Cardiac fibroblast (primary cell): ENCODE measurements around the gene NDUFA8.
A peak's percentile ranks its signal among the peaks of the same experiment; 100 is the strongest.

ENCODE experiments used
- DNase-seq, 2 donors: peaks; one replicate each; pipeline versions ENCODE4 v3.0.0 to v3.0.0-alpha.2; 2010; ENCODE audit warnings: low read depth in 2 of 2
- H3K4me3 ChIP-seq, 2 donors: replicated peaks in 1 of 2; 1 replicate in 1 of 2; 2 replicates in 1 of 2; pipeline ENCODE4 v1.5.1; 2011; ENCODE audit warnings: low read depth in 2 of 2, low read length in 2 of 2, mild to moderate bottlenecking in 2 of 2, moderate library complexity in 1 of 2
- TF ChIP-seq, protein P1 (sequence below): IDR thresholded peaks from one replicate; pipeline ENCODE4 v1.5.1; 2011; ENCODE audit warnings: low read depth, mild to moderate bottlenecking, low read length, inconsistent platforms

The NDUFA8 gene

DNA sequence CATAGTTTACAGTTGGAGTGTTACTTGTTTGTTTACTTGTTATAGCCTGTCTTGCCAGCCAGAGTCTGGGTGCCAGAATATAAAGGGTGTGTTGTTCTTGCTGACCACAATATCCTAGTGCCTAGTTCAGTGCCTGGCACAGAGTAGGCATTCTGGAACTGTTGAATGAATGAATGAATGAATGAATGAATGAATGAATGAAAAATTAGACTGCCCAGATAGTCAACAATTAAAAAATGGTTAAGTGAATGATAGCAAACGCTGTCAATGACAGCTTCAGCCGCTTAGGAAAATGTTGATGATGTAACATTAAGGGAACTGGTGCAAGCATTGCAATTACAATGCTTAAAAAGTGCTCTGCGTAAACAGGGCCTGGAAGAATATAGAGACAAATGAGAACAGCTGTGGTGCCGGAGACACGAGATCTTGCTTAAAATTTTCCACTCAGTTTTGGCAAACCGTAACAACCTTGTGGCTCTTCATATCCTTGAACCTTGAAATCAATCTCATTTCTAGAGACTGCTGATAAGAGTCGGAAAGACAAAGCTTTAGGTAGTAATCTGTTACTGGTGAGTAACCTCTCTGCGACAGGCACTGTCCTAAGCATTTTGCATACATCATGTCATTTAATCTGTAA is 61.8 kb downstream of the NDUFA8 start:
- TF ChIP-seq, protein P1, sequence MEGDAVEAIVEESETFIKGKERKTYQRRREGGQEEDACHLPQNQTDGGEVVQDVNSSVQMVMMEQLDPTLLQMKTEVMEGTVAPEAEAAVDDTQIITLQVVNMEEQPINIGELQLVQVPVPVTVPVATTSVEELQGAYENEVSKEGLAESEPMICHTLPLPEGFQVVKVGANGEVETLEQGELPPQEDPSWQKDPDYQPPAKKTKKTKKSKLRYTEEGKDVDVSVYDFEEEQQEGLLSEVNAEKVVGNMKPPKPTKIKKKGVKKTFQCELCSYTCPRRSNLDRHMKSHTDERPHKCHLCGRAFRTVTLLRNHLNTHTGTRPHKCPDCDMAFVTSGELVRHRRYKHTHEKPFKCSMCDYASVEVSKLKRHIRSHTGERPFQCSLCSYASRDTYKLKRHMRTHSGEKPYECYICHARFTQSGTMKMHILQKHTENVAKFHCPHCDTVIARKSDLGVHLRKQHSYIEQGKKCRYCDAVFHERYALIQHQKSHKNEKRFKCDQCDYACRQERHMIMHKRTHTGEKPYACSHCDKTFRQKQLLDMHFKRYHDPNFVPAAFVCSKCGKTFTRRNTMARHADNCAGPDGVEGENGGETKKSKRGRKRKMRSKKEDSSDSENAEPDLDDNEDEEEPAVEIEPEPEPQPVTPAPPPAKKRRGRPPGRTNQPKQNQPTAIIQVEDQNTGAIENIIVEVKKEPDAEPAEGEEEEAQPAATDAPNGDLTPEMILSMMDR: no peak
- no peak overlapping the region for H3K4me3 ChIP-seq
- DNase-seq: no peak

DNA sequence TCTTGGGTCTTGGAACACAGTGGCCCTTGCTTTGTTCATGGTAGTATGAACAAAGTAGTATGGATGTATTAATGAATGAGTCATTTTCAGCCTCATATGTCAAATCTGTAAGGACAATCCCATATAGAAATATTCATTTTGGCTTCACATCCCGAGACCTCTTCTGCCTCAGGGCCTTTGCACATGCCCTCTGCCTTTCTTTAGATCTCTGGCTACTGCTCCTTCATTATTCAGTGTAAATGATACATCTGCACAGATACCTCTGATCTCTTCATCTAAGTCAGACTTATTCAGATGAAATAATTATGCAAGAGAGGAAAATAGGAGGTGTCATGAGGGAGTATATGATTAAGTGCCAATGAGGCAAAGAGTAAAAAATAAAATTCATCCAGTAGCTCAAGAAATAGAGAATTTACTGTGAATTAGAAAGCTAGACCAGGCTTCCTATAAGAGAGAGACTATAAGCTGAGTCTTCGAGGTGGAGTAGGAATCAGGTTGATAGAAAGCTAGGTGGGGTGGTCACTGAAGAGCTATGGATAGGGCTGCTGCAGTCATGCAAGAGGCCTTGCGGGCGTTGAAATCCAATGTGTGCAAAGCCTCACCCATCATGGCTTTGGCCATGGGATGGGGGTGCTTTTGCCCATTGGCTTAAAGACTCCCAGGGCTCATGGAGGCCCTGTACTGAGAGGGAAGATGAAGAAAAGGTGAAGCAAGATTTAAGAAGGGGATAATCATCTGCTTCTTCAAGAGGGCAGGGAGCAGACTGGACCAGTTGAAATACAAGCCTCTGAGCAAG is 62.8 kb downstream of the NDUFA8 start:
- TF ChIP-seq, protein P1: no peak
- H3K4me3 ChIP-seq: no peak overlapping the region
- no peak for DNase-seq

DNA sequence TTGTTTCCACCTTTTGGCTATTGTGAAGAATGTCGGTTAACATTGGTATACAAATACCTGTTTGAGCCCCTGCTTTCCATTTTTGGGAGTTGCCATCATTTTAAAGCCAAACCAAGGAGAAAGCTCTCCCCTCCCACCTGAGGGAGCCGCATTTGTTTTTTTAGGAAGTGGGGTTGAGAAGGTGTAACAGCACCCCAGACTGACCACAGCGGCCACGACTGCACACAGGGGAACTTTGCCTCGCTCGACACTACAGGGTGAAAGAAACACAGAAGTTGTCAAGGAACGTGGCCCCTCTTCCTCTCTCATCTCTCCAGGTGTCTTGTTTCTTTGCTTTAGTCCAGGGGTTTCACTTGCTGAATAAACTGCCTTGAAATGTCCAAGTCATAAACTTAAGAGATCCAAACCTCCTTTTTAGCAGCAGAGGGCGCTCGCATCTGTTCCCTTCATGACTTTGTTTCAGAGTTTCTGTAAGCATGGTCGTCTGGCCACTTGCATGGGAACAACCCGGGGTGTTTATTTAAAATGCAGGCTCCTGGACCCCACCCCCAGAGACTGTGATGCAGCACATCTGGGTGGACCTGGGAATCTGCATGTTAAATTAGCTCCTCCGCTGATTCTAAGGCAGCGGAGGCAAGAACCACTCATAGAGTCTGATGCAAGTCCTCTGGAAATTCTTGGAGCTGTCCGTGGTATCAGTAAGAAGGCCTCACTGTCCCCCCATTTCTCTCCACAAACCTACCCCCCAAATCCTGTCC is 64.4 kb downstream of the NDUFA8 start:
- no peak overlapping the region for H3K4me3 ChIP-seq
- peak; percentile 73 to 81 for DNase-seq
- TF ChIP-seq, protein P1: peak; percentile 72
